GM12865 (cell line): ENCODE results near the gene SUCO.

Experiments
- DNase-seq: peaks from one replicate; pipeline ENCODE4 v3.0.0; 2010; ENCODE audit warnings: low read depth
- H3K4me3 ChIP-seq: 2 replicates; pipeline ENCODE4 v1.5.1; 2011; ENCODE audit warnings: mild to moderate bottlenecking, low read depth, low read length, control low read depth
- TF ChIP-seq, protein P1 (sequence below): IDR thresholded peaks from 2 replicates; pipeline ENCODE4 v1.5.1; 2011; ENCODE audit warnings: low read length, control low read depth, low read depth, inconsistent platforms; ENCODE audit not compliant: insufficient read depth; ENCODE audit errors: missing control alignments

The SUCO gene

DNA sequence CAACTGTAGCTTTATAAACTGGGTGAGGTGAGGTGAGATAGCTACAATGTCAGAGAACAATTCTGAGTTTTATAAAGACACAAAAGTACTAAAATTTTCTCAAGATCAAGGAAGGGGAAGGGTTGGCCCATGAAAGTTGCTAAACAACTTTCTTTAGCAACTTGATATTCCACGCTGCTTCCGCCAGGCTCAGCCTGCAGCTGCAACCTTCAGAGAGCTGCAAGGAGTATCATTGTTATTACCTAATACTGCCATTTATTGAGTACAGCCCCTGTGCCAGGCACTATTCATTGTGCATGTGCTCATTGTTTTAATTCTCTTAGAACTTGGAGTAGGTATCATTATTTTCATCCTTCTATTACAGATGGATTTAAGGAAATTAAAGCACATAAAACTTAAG lies 34.1 kb upstream of the SUCO start:
- no peak overlapping the region for H3K4me3 ChIP-seq
- TF ChIP-seq, protein P1, sequence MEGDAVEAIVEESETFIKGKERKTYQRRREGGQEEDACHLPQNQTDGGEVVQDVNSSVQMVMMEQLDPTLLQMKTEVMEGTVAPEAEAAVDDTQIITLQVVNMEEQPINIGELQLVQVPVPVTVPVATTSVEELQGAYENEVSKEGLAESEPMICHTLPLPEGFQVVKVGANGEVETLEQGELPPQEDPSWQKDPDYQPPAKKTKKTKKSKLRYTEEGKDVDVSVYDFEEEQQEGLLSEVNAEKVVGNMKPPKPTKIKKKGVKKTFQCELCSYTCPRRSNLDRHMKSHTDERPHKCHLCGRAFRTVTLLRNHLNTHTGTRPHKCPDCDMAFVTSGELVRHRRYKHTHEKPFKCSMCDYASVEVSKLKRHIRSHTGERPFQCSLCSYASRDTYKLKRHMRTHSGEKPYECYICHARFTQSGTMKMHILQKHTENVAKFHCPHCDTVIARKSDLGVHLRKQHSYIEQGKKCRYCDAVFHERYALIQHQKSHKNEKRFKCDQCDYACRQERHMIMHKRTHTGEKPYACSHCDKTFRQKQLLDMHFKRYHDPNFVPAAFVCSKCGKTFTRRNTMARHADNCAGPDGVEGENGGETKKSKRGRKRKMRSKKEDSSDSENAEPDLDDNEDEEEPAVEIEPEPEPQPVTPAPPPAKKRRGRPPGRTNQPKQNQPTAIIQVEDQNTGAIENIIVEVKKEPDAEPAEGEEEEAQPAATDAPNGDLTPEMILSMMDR, result no peak
- no peak for DNase-seq

DNA sequence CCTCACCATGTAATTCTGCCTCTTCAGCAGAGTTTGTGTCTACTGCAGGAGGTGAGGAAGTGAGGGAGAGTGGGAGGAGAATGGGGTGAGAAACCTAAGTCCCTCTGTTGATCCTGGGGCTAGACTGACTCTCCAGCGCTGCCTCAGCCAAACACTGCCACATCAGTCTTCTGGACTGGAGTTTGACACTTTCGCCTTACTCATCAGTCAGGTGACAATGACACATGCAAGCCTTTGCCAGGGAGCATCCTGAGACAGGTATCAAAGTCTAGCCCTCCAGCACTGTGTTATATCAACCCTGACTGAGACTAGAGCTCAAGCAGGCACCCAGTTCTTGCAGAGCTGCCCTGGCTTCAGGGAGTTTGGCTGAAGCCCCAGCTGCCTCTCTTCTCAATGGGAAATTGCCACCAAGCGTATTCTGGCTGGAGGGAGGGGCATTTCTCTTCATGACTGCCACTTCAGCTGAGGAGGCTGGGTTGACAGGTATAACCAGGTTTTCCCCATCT lies 33.3 kb upstream of the SUCO start:
- H3K4me3 ChIP-seq, result no peak overlapping the region
- no peak for DNase-seq
- TF ChIP-seq, protein P1, result no peak

DNA sequence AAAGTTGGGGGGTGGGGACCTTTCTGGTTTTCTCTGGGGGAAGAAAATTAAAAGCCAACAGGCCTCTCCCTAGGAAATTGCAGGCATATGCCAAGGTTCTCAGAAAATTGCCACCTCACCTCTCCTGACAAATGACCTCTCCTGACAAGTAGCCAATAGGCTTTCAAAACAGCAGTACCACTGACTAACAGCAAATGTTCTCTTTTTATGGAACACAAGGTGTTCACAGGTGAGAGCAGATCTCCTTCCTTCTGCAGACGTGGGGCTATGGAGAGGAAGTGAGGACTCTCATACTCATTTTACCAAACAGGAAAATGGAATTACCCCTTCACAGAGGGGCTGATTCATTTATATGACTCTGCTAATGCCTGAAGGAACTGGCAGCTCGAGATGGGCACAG lies 32.7 kb upstream of the SUCO start:
- H3K4me3 ChIP-seq, result no peak overlapping the region
- TF ChIP-seq, protein P1, result no peak
- no peak for DNase-seq

DNA sequence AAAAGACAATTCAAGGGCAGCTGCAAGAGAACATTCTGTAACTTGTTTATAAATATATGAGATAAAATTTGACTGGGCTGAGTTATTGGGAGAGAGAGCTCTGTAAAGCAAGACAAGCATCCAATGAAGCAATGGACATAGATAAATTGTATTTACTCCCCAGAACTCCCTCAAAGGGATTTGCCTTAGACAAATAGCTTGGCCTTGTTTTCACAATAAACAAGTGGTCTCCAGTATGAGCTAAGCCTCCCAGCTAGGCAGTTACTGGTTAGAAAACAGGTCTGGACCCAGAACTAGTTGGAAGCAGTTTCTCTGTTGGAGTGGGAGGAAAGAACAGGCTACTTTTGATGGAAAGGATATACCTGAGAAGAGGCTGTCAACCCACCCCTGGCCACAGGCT lies 25.2 kb upstream of the SUCO start:
- DNase-seq, result no peak
- TF ChIP-seq, protein P1, result no peak
- H3K4me3 ChIP-seq, result no peak overlapping the region

DNA sequence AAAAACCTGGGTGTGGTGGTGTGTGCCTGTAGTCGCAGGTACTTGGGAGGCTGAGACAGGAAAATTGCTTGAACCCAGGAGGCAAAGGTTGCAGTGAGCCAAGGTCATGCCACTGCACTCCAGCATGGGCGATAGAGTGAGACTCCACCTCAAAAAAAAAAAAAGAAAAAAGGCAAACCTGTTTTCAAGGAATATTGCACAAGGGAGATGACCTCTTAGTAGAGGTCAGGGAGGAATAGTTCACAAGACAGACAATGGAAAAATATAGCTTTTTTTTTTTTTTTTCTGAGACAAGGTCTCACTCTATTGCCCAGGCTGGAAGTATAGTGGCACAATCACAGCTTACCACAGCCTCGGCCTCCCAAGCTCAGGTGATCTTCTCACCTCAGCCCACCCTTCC lies 22.5 kb upstream of the SUCO start:
- no peak for DNase-seq
- TF ChIP-seq, protein P1, result no peak
- no peak overlapping the region for H3K4me3 ChIP-seq

DNA sequence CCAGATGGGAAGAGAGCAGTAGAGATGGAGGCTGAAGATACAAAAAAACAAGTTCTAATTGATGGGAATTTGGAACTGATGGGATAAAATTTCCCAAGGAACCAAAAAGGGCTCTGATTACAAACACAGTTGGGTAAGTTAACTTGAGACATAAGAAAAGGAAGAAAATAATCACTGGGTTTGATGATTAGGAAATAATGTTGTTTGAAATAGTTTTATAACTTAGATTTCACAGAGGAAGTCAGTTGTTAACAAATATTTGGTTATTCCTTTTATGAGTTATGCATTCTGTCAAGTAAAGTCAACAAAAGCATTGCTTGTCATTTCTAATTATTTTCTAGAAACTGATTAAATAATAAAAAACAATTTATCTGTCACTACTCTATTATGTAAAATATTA lies 20.4 kb upstream of the SUCO start:
- no peak for DNase-seq
- H3K4me3 ChIP-seq, result no peak overlapping the region
- TF ChIP-seq, protein P1, result no peak

DNA sequence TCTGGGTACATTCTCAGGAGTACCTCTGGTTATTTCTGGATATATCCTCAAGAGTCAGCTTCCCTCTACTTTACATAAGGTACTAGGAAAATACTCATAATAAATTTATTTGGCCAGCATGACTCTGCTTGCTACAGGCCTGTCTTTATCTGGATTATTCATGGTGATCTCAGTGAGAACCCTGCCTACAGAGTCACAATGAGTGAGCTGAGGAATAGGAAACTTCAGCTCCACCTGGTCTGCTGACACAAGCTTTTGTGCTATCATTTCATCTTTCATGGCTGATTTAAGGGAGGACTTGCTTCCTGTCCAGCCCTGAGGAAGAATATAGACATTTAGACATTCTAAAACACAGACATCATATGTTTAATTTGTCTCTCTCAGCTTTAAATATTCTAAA lies 19.5 kb upstream of the SUCO start:
- TF ChIP-seq, protein P1, result no peak
- H3K4me3 ChIP-seq, result no peak overlapping the region
- DNase-seq, result no peak
